Liver (tissue), 9 donors: ENCODE data around the gene HSF4. TPM values are rescaled to one million over a fixed set of nuclear protein-coding genes. Genes with fewer than 3 reads are reported as not detected.

Experiments
- DNase-seq: peaks from one replicate; pipeline ENCODE4 v3.0.0-alpha.2; 2017; ENCODE audit warnings: low spot score
- H3K27ac ChIP-seq, 2 donors: one replicate each; pipeline ENCODE4 v1.7.0; 2013; ENCODE audit warnings: inconsistent platforms in 2 of 2, low read length in 2 of 2, control low read depth in 1 of 2, low read depth in 1 of 2, mild to moderate bottlenecking in 1 of 2
- H3K27me3 ChIP-seq, 4 donors: one replicate each; pipeline versions ENCODE4 v1.6.1 to v1.7.0; 2013; ENCODE audit warnings: low read length in 3 of 4, inconsistent platforms in 1 of 4, mild to moderate bottlenecking in 1 of 4, moderate library complexity in 1 of 4; ENCODE audit not compliant: control insufficient read depth in 4 of 4, insufficient read depth in 4 of 4
- H3K36me3 ChIP-seq, 4 donors: one replicate each; pipeline versions ENCODE4 v1.6.1 to v1.7.0; 2013; ENCODE audit warnings: low read length in 3 of 4, mild to moderate bottlenecking in 3 of 4, low read depth in 1 of 4, moderate library complexity in 1 of 4; ENCODE audit not compliant: control insufficient read depth in 4 of 4, insufficient read depth in 3 of 4
- H3K4me1 ChIP-seq, 4 donors: one replicate each; pipeline versions ENCODE4 v1.6.1 to v1.7.0; 2013; ENCODE audit warnings: low read length in 3 of 4, mild to moderate bottlenecking in 3 of 4, moderate library complexity in 1 of 4; ENCODE audit not compliant: control insufficient read depth in 4 of 4, insufficient read depth in 4 of 4
- H3K4me3 ChIP-seq, 3 donors: one replicate each; pipeline versions ENCODE4 v1.6.1 to v1.7.0; 2013; ENCODE audit warnings: low read length in 3 of 3, control low read depth in 1 of 3, low read depth in 1 of 3, mild to moderate bottlenecking in 1 of 3
- H3K9ac ChIP-seq, 2 donors: one replicate each; pipeline ENCODE4 v1.7.0; 2013; ENCODE audit warnings: low read length in 2 of 2, mild to moderate bottlenecking in 2 of 2, moderate library complexity in 2 of 2, control low read depth in 1 of 2, low read depth in 1 of 2
- H3K9me3 ChIP-seq, 4 donors: one replicate each; pipeline versions ENCODE4 v1.6.1 to v1.7.0; 2013; ENCODE audit warnings: low read length in 3 of 4; ENCODE audit not compliant: control insufficient read depth in 4 of 4
- ATF3 ChIP-seq: IDR thresholded peaks from 2 replicates; pipeline ENCODE4 v1.6.1; 2016; ENCODE audit warnings: antibody characterized with exemption
- EGR1 ChIP-seq, 2 donors: IDR thresholded peaks; 2 replicates each; pipeline ENCODE4 v1.6.1; 2016 to 2018; ENCODE audit warnings: antibody characterized with exemption in 2 of 2, low read depth in 2 of 2
- FOXA1 ChIP-seq: IDR thresholded peaks from 2 replicates; pipeline ENCODE4 v1.6.1; 2016; ENCODE audit warnings: antibody characterized with exemption
- FOXA2 ChIP-seq: IDR thresholded peaks from 2 replicates; pipeline ENCODE4 v1.6.1; 2016; ENCODE audit warnings: antibody characterized with exemption
- GABPA ChIP-seq, 2 donors: IDR thresholded peaks in 1 of 2; conservative IDR thresholded peaks in 1 of 2; 2 replicates each; pipeline ENCODE4 v1.6.1; 2016; ENCODE audit warnings: antibody characterized with exemption in 2 of 2, mild to moderate bottlenecking in 1 of 2, moderate library complexity in 1 of 2
- HNF4A ChIP-seq, 2 donors: conservative IDR thresholded peaks; 2 replicates each; pipeline ENCODE4 v1.6.1; 2016; ENCODE audit warnings: antibody characterized with exemption in 2 of 2, mild to moderate bottlenecking in 2 of 2
- HNF4G ChIP-seq: IDR thresholded peaks from 2 replicates; pipeline ENCODE4 v1.6.1; 2016; ENCODE audit warnings: antibody characterized with exemption
- JUND ChIP-seq, 2 donors: IDR thresholded peaks; 2 replicates each; pipeline ENCODE4 v1.6.1; 2016; ENCODE audit warnings: antibody characterized with exemption in 2 of 2
- MAX ChIP-seq: IDR thresholded peaks from 2 replicates; pipeline ENCODE4 v1.6.1; 2016; ENCODE audit warnings: antibody characterized with exemption
- NR2F2 ChIP-seq: IDR thresholded peaks from 2 replicates; pipeline ENCODE4 v1.6.1; 2016; ENCODE audit warnings: antibody characterized with exemption
- RAD21 ChIP-seq, 2 donors: IDR thresholded peaks; 2 replicates each; pipeline ENCODE4 v1.6.1; 2016; ENCODE audit warnings: antibody characterized with exemption in 2 of 2, mild to moderate bottlenecking in 2 of 2
- RXRA ChIP-seq, 2 donors: IDR thresholded peaks; 2 replicates each; pipeline ENCODE4 v1.6.1; 2017 to 2018; ENCODE audit warnings: antibody characterized with exemption in 2 of 2, mild to moderate bottlenecking in 1 of 2
- SP1 ChIP-seq: IDR thresholded peaks from 2 replicates; pipeline ENCODE4 v1.6.1; 2018; ENCODE audit warnings: antibody characterized with exemption, mild to moderate bottlenecking
- TAF1 ChIP-seq: conservative IDR thresholded peaks from 2 replicates; pipeline ENCODE4 v1.6.1; 2016; ENCODE audit warnings: antibody characterized with exemption, mild to moderate bottlenecking
- YY1 ChIP-seq: IDR thresholded peaks from 2 replicates; pipeline ENCODE4 v1.6.1; 2016; ENCODE audit warnings: antibody characterized with exemption, mild to moderate bottlenecking
- WGBS: extraction: QIAGEN DNeasy Blood & Tissue Kit; methylation state at CpG from one replicate; pipeline ENCODE4 v1.1.7; 2013; 5-methylcytosine and 5-hydroxymethylcytosine counted together
- polyA plus RNA-seq, 2 donors: library from polyadenylated mRNA; stranded (reverse) in 1 of 2; unstranded in 1 of 2; fragments of 200-250 nt in 1 of 2; fragments of >200 nt in 1 of 2; fragmentation: Nextera tagmentation in 1 of 2; extraction: Ambion mirVana in 1 of 2; gene quantifications; one replicate each; pipeline versions ENCODE4 v1.2.1 to v1.2.3, GENCODE V29; 2013 to 2015
- total RNA-seq, 2 donors: library from RNA; depleted of rRNA; stranded (reverse); fragments of >200 nt; gene quantifications; one replicate each; pipeline ENCODE4 v1.2.3, GENCODE V29; 2014
- TF ChIP-seq, protein P1 (sequence below): fragments of 150-350 bp; IDR thresholded peaks from 2 replicates; pipeline ENCODE4 v1.5.1; 2017; ENCODE audit warnings: improper control_type of control experiment, low read depth, low read length; ENCODE audit not compliant: missing input control
- TF ChIP-seq, protein P2 (sequence below): IDR thresholded peaks from 2 replicates; pipeline ENCODE4 v1.6.1; 2016; ENCODE audit warnings: antibody characterized with exemption
- TF ChIP-seq, protein P3 (sequence below): IDR thresholded peaks from 2 replicates; pipeline ENCODE4 v1.6.1; 2016; ENCODE audit warnings: antibody characterized with exemption, mild to moderate bottlenecking
- donor health status: healthy.
- donor health status: healthy.
- donor health status: healthy.
- donor health status: healthy.
- donor health status: healthy.

Gene HSF4
- total and polyA plus RNA-seq, 4 donors = 0.42 to 5.1 (median 4.3) TPM

GRCh38 chr16:67187175-67187890 lies 22.8 kb downstream of the HSF4 start:
- Histone ChIP-seq H3K4me1 (peaks cover 9 to 34% (median 24%) of the 10 kb centered on the region in 4 donors), H3K4me3 (no peak overlapping the region), H3K27me3 (no peaks in the 10 kb centered on the region), H3K27ac (no peak overlapping the region), H3K9me3 (no peaks in the 10 kb centered on the region), H3K36me3 (no peaks in the 10 kb centered on the region), H3K9ac (no peak overlapping the region)
- WGBS = 90% methylated on average over 26 of the region's 26 CpGs
- DNase-seq = no peak
- no peak for TF ChIP-seq SP1
- TF ChIP-seq FOXA1 = no peak
- TF ChIP-seq MAX = no peak

GRCh38 chr16:67188323-67188722 lies 23.8 kb downstream of the HSF4 start:
- no peak for TF ChIP-seq MAX
- no peak for TF ChIP-seq HNF4G
- TF ChIP-seq, protein P1, sequence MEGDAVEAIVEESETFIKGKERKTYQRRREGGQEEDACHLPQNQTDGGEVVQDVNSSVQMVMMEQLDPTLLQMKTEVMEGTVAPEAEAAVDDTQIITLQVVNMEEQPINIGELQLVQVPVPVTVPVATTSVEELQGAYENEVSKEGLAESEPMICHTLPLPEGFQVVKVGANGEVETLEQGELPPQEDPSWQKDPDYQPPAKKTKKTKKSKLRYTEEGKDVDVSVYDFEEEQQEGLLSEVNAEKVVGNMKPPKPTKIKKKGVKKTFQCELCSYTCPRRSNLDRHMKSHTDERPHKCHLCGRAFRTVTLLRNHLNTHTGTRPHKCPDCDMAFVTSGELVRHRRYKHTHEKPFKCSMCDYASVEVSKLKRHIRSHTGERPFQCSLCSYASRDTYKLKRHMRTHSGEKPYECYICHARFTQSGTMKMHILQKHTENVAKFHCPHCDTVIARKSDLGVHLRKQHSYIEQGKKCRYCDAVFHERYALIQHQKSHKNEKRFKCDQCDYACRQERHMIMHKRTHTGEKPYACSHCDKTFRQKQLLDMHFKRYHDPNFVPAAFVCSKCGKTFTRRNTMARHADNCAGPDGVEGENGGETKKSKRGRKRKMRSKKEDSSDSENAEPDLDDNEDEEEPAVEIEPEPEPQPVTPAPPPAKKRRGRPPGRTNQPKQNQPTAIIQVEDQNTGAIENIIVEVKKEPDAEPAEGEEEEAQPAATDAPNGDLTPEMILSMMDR = no peak
- no peak for TF ChIP-seq NR2F2
- no peak for TF ChIP-seq RXRA (IDR thresholded peaks at IDR 0.05)
- TF ChIP-seq RAD21 (IDR thresholded peaks at IDR 0.05) = no peak
- no peak for TF ChIP-seq EGR1 (IDR thresholded peaks at IDR 0.05; ENCODE audit: low read depth in 2 of 2)
- TF ChIP-seq, protein P2, sequence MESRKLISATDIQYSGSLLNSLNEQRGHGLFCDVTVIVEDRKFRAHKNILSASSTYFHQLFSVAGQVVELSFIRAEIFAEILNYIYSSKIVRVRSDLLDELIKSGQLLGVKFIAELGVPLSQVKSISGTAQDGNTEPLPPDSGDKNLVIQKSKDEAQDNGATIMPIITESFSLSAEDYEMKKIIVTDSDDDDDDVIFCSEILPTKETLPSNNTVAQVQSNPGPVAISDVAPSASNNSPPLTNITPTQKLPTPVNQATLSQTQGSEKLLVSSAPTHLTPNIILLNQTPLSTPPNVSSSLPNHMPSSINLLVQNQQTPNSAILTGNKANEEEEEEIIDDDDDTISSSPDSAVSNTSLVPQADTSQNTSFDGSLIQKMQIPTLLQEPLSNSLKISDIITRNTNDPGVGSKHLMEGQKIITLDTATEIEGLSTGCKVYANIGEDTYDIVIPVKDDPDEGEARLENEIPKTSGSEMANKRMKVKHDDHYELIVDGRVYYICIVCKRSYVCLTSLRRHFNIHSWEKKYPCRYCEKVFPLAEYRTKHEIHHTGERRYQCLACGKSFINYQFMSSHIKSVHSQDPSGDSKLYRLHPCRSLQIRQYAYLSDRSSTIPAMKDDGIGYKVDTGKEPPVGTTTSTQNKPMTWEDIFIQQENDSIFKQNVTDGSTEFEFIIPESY = no peak
- no peak for TF ChIP-seq GABPA (IDR thresholded peaks at IDR 0.05 in 1 of 2, conservative IDR thresholded peaks at IDR 0.05 in 1 of 2)
- TF ChIP-seq, protein P3, sequence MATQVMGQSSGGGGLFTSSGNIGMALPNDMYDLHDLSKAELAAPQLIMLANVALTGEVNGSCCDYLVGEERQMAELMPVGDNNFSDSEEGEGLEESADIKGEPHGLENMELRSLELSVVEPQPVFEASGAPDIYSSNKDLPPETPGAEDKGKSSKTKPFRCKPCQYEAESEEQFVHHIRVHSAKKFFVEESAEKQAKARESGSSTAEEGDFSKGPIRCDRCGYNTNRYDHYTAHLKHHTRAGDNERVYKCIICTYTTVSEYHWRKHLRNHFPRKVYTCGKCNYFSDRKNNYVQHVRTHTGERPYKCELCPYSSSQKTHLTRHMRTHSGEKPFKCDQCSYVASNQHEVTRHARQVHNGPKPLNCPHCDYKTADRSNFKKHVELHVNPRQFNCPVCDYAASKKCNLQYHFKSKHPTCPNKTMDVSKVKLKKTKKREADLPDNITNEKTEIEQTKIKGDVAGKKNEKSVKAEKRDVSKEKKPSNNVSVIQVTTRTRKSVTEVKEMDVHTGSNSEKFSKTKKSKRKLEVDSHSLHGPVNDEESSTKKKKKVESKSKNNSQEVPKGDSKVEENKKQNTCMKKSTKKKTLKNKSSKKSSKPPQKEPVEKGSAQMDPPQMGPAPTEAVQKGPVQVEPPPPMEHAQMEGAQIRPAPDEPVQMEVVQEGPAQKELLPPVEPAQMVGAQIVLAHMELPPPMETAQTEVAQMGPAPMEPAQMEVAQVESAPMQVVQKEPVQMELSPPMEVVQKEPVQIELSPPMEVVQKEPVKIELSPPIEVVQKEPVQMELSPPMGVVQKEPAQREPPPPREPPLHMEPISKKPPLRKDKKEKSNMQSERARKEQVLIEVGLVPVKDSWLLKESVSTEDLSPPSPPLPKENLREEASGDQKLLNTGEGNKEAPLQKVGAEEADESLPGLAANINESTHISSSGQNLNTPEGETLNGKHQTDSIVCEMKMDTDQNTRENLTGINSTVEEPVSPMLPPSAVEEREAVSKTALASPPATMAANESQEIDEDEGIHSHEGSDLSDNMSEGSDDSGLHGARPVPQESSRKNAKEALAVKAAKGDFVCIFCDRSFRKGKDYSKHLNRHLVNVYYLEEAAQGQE = no peak
- TF ChIP-seq YY1 = no peak
- no peak for TF ChIP-seq TAF1
- no peak for TF ChIP-seq HNF4A (conservative IDR thresholded peaks at IDR 0.05)
- TF ChIP-seq FOXA2 = no peak
- TF ChIP-seq ATF3 = no peak
- TF ChIP-seq FOXA1 = no peak
- no peak for TF ChIP-seq JUND (IDR thresholded peaks at IDR 0.05)
- no peak for TF ChIP-seq SP1
- H3K27ac ChIP-seq = no peak overlapping the region

More at GRCh38 chr16:67188323-67188722, 23.8 kb downstream of the HSF4 start:
- Histone ChIP-seq H3K9ac (no peak overlapping the region), H3K9me3 (no peaks in the 10 kb centered on the region), H3K27me3 (no peaks in the 10 kb centered on the region), H3K4me1 (peaks cover 15 to 39% (median 32%) of the 10 kb centered on the region in 4 donors), H3K36me3 (no peaks in the 10 kb centered on the region), H3K4me3 (no peak overlapping the region)
- WGBS = 90% methylated on average over 4 of the region's 4 CpGs
- no peak for DNase-seq
